Ishikawa (cell line): ENCODE measurements around the gene ATP9B.

Experiments
- EP300 ChIP-seq: IDR thresholded peaks from 2 replicates; pipeline ENCODE4 v1.6.1; 2012; ENCODE audit warnings: borderline replicate concordance
- RAD21 ChIP-seq: IDR thresholded peaks from 2 replicates; pipeline ENCODE4 v1.6.1; 2012; ENCODE audit warnings: low read depth
- REST ChIP-seq: IDR thresholded peaks from 2 replicates; pipeline ENCODE4 v1.6.1; 2012; ENCODE audit warnings: low read depth, mild to moderate bottlenecking
- TCF12 ChIP-seq: IDR thresholded peaks from 2 replicates; pipeline ENCODE4 v1.6.1; 2012; ENCODE audit warnings: low read depth
- TEAD4 ChIP-seq: IDR thresholded peaks from 2 replicates; pipeline ENCODE4 v1.6.1; 2012
- YY1 ChIP-seq: IDR thresholded peaks from 2 replicates; pipeline ENCODE4 v1.6.1; 2012; ENCODE audit warnings: low read depth
- ZBTB7A ChIP-seq: IDR thresholded peaks from 2 replicates; pipeline ENCODE4 v1.6.1; 2012; ENCODE audit warnings: low read depth
- TF ChIP-seq, protein P1 (sequence below): IDR thresholded peaks from 2 replicates; pipeline ENCODE4 v1.6.1; 2012

DNA sequence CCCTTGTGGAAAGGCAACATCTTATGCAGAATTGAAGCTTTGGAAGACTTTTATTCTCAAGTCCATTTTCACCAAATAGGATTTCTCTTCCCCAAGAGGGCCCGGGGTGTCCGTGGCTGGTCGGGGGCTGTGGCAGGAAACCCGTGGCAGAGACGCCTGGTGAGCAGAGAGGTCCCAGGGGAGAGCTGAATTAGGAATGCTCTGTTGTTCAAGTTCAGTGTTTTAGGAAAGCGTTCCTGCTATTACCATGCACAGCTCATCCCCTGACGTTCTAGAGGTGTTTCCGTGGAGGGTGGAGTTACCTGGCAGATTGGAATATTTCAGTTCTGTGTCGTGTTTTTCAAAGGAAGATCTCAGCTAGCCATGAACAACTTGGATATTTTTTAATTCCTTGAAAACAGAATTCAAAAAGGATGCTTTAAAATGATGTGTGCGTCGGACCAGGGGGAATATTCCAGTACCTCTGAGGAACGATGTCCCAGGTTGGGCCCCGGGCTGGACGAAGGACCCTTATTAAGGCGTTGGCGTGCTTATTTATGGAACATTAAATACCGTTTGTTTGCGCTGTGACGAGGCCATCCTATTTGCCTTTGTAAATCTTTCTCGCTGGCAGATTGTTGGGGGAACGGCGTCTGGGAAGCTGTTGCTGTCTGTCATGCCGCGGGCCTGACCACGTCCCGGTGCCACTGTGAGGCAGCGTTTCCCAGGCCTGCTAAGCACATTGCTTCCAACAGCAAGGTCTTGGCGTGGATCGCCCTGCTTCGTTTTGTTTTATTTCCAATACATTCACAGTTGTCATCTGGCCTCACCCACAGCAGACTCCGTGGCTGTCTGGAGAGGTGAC, 334.8 kb downstream of the ATP9B start:
- TF ChIP-seq TEAD4 (no peak), TCF12 (no peak), EP300 (no peak), YY1 (no peak), RAD21 (no peak), ZBTB7A (no peak), REST (no peak)
- TF ChIP-seq, protein P1, sequence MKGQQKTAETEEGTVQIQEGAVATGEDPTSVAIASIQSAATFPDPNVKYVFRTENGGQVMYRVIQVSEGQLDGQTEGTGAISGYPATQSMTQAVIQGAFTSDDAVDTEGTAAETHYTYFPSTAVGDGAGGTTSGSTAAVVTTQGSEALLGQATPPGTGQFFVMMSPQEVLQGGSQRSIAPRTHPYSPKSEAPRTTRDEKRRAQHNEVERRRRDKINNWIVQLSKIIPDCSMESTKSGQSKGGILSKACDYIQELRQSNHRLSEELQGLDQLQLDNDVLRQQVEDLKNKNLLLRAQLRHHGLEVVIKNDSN, result no peak
